Choroid plexus epithelial cell (primary cell): Measurements from ENCODE around the gene TRABD.

Source experiments
- DNase-seq: peaks from one replicate; pipeline ENCODE4 v3.0.0-alpha.2; 2010; ENCODE audit warnings: low read depth
- H3K4me3 ChIP-seq: 2 replicates; pipeline ENCODE4 v1.5.1; 2011; ENCODE audit warnings: low read depth, mild to moderate bottlenecking, control low read depth, low read length, moderate library complexity
- CTCF ChIP-seq: conservative IDR thresholded peaks from 2 replicates; pipeline ENCODE4 v1.5.1; 2011; ENCODE audit warnings: low read depth, mild to moderate bottlenecking, control low read depth, inconsistent platforms, low read length, moderate library complexity

TRABD gene

GRCh38 chr22:50238755-50239154, 53.0 kb downstream of the TRABD start:
- H3K4me3 ChIP-seq = no peak overlapping the region
- DNase-seq = no peak
- no peak for TF ChIP-seq CTCF

DNA sequence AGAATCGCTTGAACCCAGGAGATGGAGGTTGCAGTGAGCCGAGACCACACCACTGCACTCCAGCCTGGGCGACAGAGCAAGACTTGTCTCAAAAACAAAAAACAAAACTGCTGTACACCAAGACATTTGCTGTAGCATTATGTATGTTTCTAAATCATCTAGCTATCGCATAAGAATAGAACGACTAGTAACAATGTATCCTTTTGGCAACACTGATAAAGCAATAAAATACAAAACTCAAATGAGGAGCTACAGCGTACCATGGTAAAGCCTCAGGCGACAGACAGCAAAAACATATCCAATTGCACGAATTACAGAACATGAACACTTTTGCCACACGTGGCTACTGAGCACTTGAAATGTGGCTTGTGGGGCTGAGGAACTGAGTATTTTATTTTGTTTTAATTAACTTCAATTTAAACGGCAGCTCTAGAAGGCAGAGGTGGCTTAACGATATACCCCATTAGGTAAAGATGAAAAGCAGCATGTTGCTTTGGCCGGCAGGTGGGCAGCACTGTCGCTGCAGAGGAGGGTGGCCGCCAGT, 56.8 kb downstream of the TRABD start:
- peak overlapping the region; percentile 37 for H3K4me3 ChIP-seq
- no peak for DNase-seq
- TF ChIP-seq CTCF = no peak

- no peak for TF ChIP-seq CTCF
- DNase-seq = peak; percentile 21
Observed at GRCh38 chr22:50243685-50244419, 58.1 kb downstream of the TRABD start.

GRCh38 chr22:50244420-50245213, 58.9 kb downstream of the TRABD start, which contains the start of gene TUBGCP6:
TSS of gene TUBGCP6 (minus strand) at chr22:50245023. CDS start at chr22:50244459, 564 bp downstream.
- peak within 1 kb of the TSS; percentile 99 for H3K4me3 ChIP-seq
- TF ChIP-seq CTCF = peak; percentile 29

More at GRCh38 chr22:50243685-50244419, 58.1 kb downstream of the TRABD start:
- H3K4me3 ChIP-seq = peak overlapping the region; percentile 99

GRCh38 chr22:50245214-50246072, 59.7 kb downstream of the TRABD start:
- peak overlapping the region; percentile 99 for H3K4me3 ChIP-seq
- no peak for DNase-seq
- no peak for TF ChIP-seq CTCF

More at GRCh38 chr22:50244420-50245213, 58.9 kb downstream of the TRABD start, which contains the start of gene TUBGCP6:
- DNase-seq = peak; percentile 92
